ENCODE data around the gene HOXB3.

HOXB3 gene

DNA sequence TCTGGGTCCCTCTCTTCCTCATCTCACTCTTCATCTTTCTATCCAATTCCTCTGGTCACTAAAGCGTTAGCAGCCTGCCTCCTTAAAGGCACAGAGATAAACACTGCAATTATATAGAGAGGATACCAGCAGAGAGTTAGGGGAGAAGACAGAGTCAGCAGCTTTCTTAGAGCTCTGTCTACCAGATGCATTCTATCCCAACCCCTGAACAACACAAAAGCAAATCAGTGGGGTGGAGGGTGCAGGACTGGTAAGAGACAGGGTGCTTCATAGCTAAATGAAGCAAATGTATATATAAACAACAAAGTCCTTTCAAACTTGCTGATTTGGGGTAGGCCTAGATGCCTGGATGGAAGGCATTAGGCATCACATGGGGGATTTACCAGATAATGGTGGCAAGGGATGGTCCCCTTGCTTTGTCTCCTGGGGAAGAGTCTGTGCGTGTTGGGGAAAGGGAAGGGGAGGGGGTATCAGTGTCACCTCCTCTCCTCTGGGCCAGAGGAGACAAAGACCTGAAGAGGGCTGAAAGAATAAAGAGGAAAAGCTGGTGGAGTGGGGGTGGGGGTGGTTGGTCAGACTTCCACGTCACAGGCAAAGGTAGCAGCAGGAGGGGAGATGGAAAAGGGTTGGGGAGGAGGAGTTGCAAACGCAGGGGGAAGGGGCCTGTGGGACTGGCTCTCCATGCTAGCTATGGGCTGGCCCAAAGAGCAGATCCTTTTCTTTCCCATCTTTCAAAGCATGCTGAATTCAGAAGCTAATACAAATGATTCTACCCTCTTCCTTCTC lies 23.9 kb downstream of the HOXB3 start:
- peaks cover 8% of the 10 kb centered on the region; the same call in 1 of the 2 replicates for H4K20me1 ChIP-seq (ENCODE audit: insufficient read depth, low read length)
- H3K36me3 ChIP-seq (ENCODE audit: insufficient read depth, low read length) = no peaks in the 10 kb centered on the region
- H3K79me2 ChIP-seq (ENCODE audit: insufficient read depth, low read length) = no peaks in the 10 kb centered on the region
- no peaks in the 10 kb centered on the region for H3K9me3 ChIP-seq (ENCODE audit: insufficient read depth, low read length, severe bottlenecking)
- no peaks in the 10 kb centered on the region for H3K4me1 ChIP-seq (ENCODE audit: insufficient read depth, low read length)
- H2AFZ ChIP-seq (ENCODE audit: low read depth, low read length) = no peak overlapping the region
- H3K9ac ChIP-seq (ENCODE audit: low read depth, low read length) = no peak overlapping the region
- H3K27ac ChIP-seq (ENCODE audit: low read length) = no peak overlapping the region
- no peak for ATAC-seq (ENCODE audit: insufficient read depth, low read depth)
- H3K27me3 ChIP-seq (ENCODE audit: insufficient read depth, low read length, poor library complexity) = peaks cover 40% of the 10 kb centered on the region
- H3K4me3 ChIP-seq (ENCODE audit: low read depth in 1 of 2, low read length in 2 of 2) = no peak overlapping the region
- no peak overlapping the region for H3K4me2 ChIP-seq (ENCODE audit: insufficient read depth, low read length)
- no peak for DNase-seq
- TF ChIP-seq EZH2 (IDR thresholded peaks at IDR 0.05; ENCODE audit: borderline replicate concordance, low read depth, low read length, severe bottlenecking) = no peak
- TF ChIP-seq, protein P1, sequence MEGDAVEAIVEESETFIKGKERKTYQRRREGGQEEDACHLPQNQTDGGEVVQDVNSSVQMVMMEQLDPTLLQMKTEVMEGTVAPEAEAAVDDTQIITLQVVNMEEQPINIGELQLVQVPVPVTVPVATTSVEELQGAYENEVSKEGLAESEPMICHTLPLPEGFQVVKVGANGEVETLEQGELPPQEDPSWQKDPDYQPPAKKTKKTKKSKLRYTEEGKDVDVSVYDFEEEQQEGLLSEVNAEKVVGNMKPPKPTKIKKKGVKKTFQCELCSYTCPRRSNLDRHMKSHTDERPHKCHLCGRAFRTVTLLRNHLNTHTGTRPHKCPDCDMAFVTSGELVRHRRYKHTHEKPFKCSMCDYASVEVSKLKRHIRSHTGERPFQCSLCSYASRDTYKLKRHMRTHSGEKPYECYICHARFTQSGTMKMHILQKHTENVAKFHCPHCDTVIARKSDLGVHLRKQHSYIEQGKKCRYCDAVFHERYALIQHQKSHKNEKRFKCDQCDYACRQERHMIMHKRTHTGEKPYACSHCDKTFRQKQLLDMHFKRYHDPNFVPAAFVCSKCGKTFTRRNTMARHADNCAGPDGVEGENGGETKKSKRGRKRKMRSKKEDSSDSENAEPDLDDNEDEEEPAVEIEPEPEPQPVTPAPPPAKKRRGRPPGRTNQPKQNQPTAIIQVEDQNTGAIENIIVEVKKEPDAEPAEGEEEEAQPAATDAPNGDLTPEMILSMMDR (IDR thresholded peaks at IDR 0.05; ENCODE audit: borderline replicate concordance, extremely low read depth, low read length, poor library complexity, severe bottlenecking) = no peak

GRCh38 chr17:48565022-48565554 lies 25.0 kb downstream of the HOXB3 start:
- Histone ChIP-seq H3K4me3 (ENCODE audit: low read depth in 1 of 2, low read length in 2 of 2) (no peak overlapping the region), H2AFZ (ENCODE audit: low read depth, low read length) (no peak overlapping the region), H3K4me2 (ENCODE audit: insufficient read depth, low read length) (no peak overlapping the region), H3K79me2 (ENCODE audit: insufficient read depth, low read length) (no peaks in the 10 kb centered on the region), H3K4me1 (ENCODE audit: insufficient read depth, low read length) (no peaks in the 10 kb centered on the region), H3K9ac (ENCODE audit: low read depth, low read length) (no peak overlapping the region), H3K36me3 (ENCODE audit: insufficient read depth, low read length) (no peaks in the 10 kb centered on the region), H3K9me3 (ENCODE audit: insufficient read depth, low read length, severe bottlenecking) (no peaks in the 10 kb centered on the region), H4K20me1 (ENCODE audit: insufficient read depth, low read length) (peaks cover 8% of the 10 kb centered on the region; the same call in 1 of the 2 replicates), H3K27me3 (ENCODE audit: insufficient read depth, low read length, poor library complexity) (peaks cover 34% of the 10 kb centered on the region), H3K27ac (ENCODE audit: low read length) (no peak overlapping the region)
- DNase-seq (no peak), ATAC-seq (ENCODE audit: insufficient read depth, low read depth) (no peak)
- no peak for TF ChIP-seq EZH2 (IDR thresholded peaks at IDR 0.05; ENCODE audit: borderline replicate concordance, low read depth, low read length, severe bottlenecking)
- TF ChIP-seq, protein P1 (IDR thresholded peaks at IDR 0.05; ENCODE audit: borderline replicate concordance, extremely low read depth, low read length, poor library complexity, severe bottlenecking) = no peak

DNA sequence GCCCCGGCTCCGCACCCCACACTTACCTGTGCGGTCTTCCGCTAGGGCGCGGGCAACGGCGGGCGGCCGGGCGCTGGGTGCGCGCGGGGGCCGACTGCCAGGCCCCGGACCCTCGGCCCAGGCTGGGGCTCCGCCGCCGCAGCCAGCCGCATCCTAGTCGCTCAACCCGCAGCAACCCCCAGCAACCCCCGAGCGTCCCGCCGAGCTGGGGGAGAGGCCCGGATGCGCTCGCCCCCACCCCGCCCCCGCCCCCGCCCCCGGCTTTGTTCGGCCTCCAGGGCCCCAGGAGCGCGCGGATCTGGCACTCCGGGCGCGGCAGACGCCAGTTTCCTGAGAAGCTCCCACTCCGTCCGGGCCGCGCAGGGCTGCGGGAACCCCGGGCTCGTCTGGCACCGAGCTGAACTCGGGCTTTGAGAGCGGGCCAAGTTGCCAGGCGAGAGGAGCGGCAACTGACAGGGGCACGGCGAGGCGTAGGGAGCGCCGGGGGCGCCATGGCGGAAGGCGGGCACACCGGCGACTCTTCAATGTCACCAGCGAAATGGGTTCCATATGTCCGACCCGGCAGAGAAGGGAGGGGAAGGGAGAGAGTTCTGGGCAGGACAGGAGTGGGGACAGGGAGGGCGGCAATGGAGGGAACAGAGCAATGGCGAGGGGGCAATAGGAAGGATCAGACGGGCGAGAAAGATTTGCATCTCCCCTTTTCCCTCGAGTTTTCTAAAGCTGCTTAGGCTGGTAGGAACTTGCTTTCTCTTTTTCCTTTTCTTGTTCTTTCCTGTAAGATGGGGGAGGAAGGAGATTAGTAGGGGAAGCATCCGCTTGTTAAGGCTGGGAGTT lies 25.6 kb downstream of the HOXB3 start:
- H3K27ac ChIP-seq (ENCODE audit: low read length) = no peak overlapping the region
- H3K4me2 ChIP-seq (ENCODE audit: insufficient read depth, low read length) = no peak overlapping the region
- H3K79me2 ChIP-seq (ENCODE audit: insufficient read depth, low read length) = no peaks in the 10 kb centered on the region
- TF ChIP-seq, protein P1 (IDR thresholded peaks at IDR 0.05; ENCODE audit: borderline replicate concordance, extremely low read depth, low read length, poor library complexity, severe bottlenecking) = no peak
- no peak for TF ChIP-seq EZH2 (IDR thresholded peaks at IDR 0.05; ENCODE audit: borderline replicate concordance, low read depth, low read length, severe bottlenecking)
- H3K4me3 ChIP-seq (ENCODE audit: low read depth in 1 of 2, low read length in 2 of 2) = no peak overlapping the region
- no peaks in the 10 kb centered on the region for H3K4me1 ChIP-seq (ENCODE audit: insufficient read depth, low read length)
- H4K20me1 ChIP-seq (ENCODE audit: insufficient read depth, low read length) = peaks cover 8% of the 10 kb centered on the region; the same call in 1 of the 2 replicates
- H3K27me3 ChIP-seq (ENCODE audit: insufficient read depth, low read length, poor library complexity) = peaks cover 38% of the 10 kb centered on the region
- H3K9ac ChIP-seq (ENCODE audit: low read depth, low read length) = no peak overlapping the region
- H2AFZ ChIP-seq (ENCODE audit: low read depth, low read length) = no peak overlapping the region
- ATAC-seq (ENCODE audit: insufficient read depth, low read depth) (no peak), DNase-seq (no peak)
- H3K9me3 ChIP-seq (ENCODE audit: insufficient read depth, low read length, severe bottlenecking) = no peaks in the 10 kb centered on the region
- no peaks in the 10 kb centered on the region for H3K36me3 ChIP-seq (ENCODE audit: insufficient read depth, low read length)

All from DND-41 (cell line).